Measurements from ENCODE around the gene ATP1B3.

ATP1B3 gene

GRCh38 chr3:141942006-141942405, 65.6 kb downstream of the ATP1B3 start:
- no peak overlapping the region for H3K4me3 ChIP-seq (ENCODE audit: severe bottlenecking)
- ATAC-seq (ENCODE audit: low read depth), result no peak
- TF ChIP-seq CTCF (IDR thresholded peaks at IDR 0.05; ENCODE audit: poor library complexity, severe bottlenecking), result no peak
- H3K36me3 ChIP-seq (ENCODE audit: low read depth), result no peaks in the 10 kb centered on the region
- no peaks in the 10 kb centered on the region for H3K27me3 ChIP-seq (ENCODE audit: insufficient read depth, poor library complexity, severe bottlenecking)
- no peak for DNase-seq (ENCODE audit: low spot score)
- H3K27ac ChIP-seq (ENCODE audit: poor library complexity, severe bottlenecking), result no peak overlapping the region
- H3K9me3 ChIP-seq (ENCODE audit: severe bottlenecking), result no peaks in the 10 kb centered on the region
- peaks cover 24% of the 10 kb centered on the region for H3K4me1 ChIP-seq (ENCODE audit: insufficient read depth, poor library complexity, severe bottlenecking)

DNA sequence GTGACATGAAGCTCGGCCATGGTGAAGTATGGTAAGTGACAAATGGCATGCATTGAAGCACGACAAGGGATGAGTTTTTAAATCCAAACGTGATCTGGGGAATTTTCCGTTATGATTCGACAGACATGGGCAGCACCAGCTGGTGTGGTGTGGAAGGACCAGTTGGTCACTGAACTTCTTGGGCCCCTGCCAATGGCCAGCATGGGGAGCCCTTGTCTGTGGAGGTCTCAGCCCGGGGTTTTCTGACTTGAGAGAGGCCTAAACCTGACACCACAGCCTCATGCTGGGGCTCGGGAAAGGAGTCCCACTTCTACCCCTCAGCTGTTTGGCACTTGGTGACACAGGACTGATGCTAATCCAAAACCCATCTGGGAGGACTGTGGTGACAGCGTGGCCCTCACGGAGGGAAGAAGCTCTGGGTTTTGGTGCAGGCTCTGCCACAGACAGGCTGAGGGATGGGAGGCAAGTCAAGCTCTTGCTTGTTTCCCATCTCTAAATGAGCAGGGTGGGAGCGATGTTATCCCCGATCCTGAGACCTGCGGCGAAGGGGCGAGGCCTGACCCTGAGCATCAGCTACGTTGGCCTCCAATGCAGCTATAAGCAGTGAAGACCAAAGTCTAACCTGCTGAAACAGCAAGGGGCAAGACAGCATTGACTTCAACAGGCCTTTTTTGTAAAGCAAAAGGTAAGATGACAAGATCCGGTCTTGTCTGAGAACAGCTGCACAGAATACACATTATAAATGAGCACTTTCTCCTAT, 69.5 kb downstream of the ATP1B3 start:
- ATAC-seq (ENCODE audit: low read depth), result no peak
- no peaks in the 10 kb centered on the region for H3K36me3 ChIP-seq (ENCODE audit: low read depth)
- DNase-seq (ENCODE audit: low spot score), result no peak
- H3K4me1 ChIP-seq (ENCODE audit: insufficient read depth, poor library complexity, severe bottlenecking), result peaks cover 4% of the 10 kb centered on the region
- no peak for TF ChIP-seq CTCF (IDR thresholded peaks at IDR 0.05; ENCODE audit: poor library complexity, severe bottlenecking)
- no peak overlapping the region for H3K4me3 ChIP-seq (ENCODE audit: severe bottlenecking)
- H3K9me3 ChIP-seq (ENCODE audit: severe bottlenecking), result no peaks in the 10 kb centered on the region
- no peaks in the 10 kb centered on the region for H3K27me3 ChIP-seq (ENCODE audit: insufficient read depth, poor library complexity, severe bottlenecking)
- no peak overlapping the region for H3K27ac ChIP-seq (ENCODE audit: poor library complexity, severe bottlenecking)

GRCh38 chr3:141949399-141949798, 73.0 kb downstream of the ATP1B3 start:
- Histone ChIP-seq H3K36me3 (ENCODE audit: low read depth) (no peaks in the 10 kb centered on the region), H3K4me3 (ENCODE audit: severe bottlenecking) (no peak overlapping the region), H3K9me3 (ENCODE audit: severe bottlenecking) (no peaks in the 10 kb centered on the region), H3K27ac (ENCODE audit: poor library complexity, severe bottlenecking) (no peak overlapping the region), H3K4me1 (ENCODE audit: insufficient read depth, poor library complexity, severe bottlenecking) (no peaks in the 10 kb centered on the region), H3K27me3 (ENCODE audit: insufficient read depth, poor library complexity, severe bottlenecking) (no peaks in the 10 kb centered on the region)
- TF ChIP-seq CTCF (IDR thresholded peaks at IDR 0.05; ENCODE audit: poor library complexity, severe bottlenecking), result no peak
- DNase-seq (ENCODE audit: low spot score) (no peak), ATAC-seq (ENCODE audit: low read depth) (no peak)

GRCh38 chr3:141949972-141950371, 73.5 kb downstream of the ATP1B3 start:
- ATAC-seq (ENCODE audit: low read depth) (no peak), DNase-seq (ENCODE audit: low spot score) (no peak)
- Histone ChIP-seq H3K36me3 (ENCODE audit: low read depth) (no peaks in the 10 kb centered on the region), H3K4me1 (ENCODE audit: insufficient read depth, poor library complexity, severe bottlenecking) (no peaks in the 10 kb centered on the region), H3K27ac (ENCODE audit: poor library complexity, severe bottlenecking) (no peak overlapping the region), H3K27me3 (ENCODE audit: insufficient read depth, poor library complexity, severe bottlenecking) (no peaks in the 10 kb centered on the region), H3K9me3 (ENCODE audit: severe bottlenecking) (no peaks in the 10 kb centered on the region), H3K4me3 (ENCODE audit: severe bottlenecking) (no peak overlapping the region)
- TF ChIP-seq CTCF (IDR thresholded peaks at IDR 0.05; ENCODE audit: poor library complexity, severe bottlenecking), result no peak

Measured in RWPE2 (cell line).